ENCODE results near the gene EBF4.

EBF4 gene

GRCh38 chr20:2700913-2701620 is 8.5 kb downstream of the EBF4 start:
- H3K4me3 ChIP-seq (ENCODE audit: insufficient read depth, low read length, poor library complexity, severe bottlenecking) = no peak overlapping the region

GRCh38 chr20:2701671-2702081 is 9.1 kb downstream of the EBF4 start:
- no peak overlapping the region for H3K4me2 ChIP-seq (ENCODE audit: low read depth, low read length, poor library complexity, severe bottlenecking)
- TF ChIP-seq EZH2phosphoT487 (conservative IDR thresholded peaks at IDR 0.05; ENCODE audit: low read length) (no peak), CTCF (IDR thresholded peaks at IDR 0.05; ENCODE audit: insufficient read depth, low read length, poor library complexity, severe bottlenecking) (no peak)
- no peaks in the 10 kb centered on the region for H3K9me3 ChIP-seq (ENCODE audit: insufficient read depth, low read length)
- H3K27me3 ChIP-seq (ENCODE audit: low read length) = no peaks in the 10 kb centered on the region
- no peaks in the 10 kb centered on the region for H3K9me2 ChIP-seq (replicated peaks; ENCODE audit: insufficient read depth, low read length)
- H3F3A ChIP-seq (ENCODE audit: insufficient read depth) = no peaks in the 10 kb centered on the region
- H3K4me3 ChIP-seq (ENCODE audit: insufficient read depth, low read length, poor library complexity, severe bottlenecking) = no peak overlapping the region
- no peaks in the 10 kb centered on the region for H3K36me3 ChIP-seq (ENCODE audit: low read length)
- no peak overlapping the region for H2AFZ ChIP-seq (ENCODE audit: low read depth, low read length, severe bottlenecking)
- H3K9ac ChIP-seq (ENCODE audit: low read length) = no peak overlapping the region
- H3K27ac ChIP-seq (ENCODE audit: low read depth, low read length) = no peak overlapping the region
- H4K20me1 ChIP-seq (ENCODE audit: low read depth, low read length) = no peaks in the 10 kb centered on the region
- no peaks in the 10 kb centered on the region for H3K79me2 ChIP-seq (ENCODE audit: insufficient read depth, low read length)

More at GRCh38 chr20:2700913-2701620, 8.5 kb downstream of the EBF4 start:
- no peaks in the 10 kb centered on the region for H3K9me2 ChIP-seq (replicated peaks; ENCODE audit: insufficient read depth, low read length)
- no peaks in the 10 kb centered on the region for H3K36me3 ChIP-seq (ENCODE audit: low read length)
- H3K79me2 ChIP-seq (ENCODE audit: insufficient read depth, low read length) = no peaks in the 10 kb centered on the region
- no peak overlapping the region for H3K4me2 ChIP-seq (ENCODE audit: low read depth, low read length, poor library complexity, severe bottlenecking)
- no peaks in the 10 kb centered on the region for H3K27me3 ChIP-seq (ENCODE audit: low read length)
- H3F3A ChIP-seq (ENCODE audit: insufficient read depth) = no peaks in the 10 kb centered on the region
- no peak overlapping the region for H3K9ac ChIP-seq (ENCODE audit: low read length)
- no peak for TF ChIP-seq CTCF (IDR thresholded peaks at IDR 0.05; ENCODE audit: insufficient read depth, low read length, poor library complexity, severe bottlenecking)
- TF ChIP-seq EZH2phosphoT487 (conservative IDR thresholded peaks at IDR 0.05; ENCODE audit: low read length) = no peak
- H3K27ac ChIP-seq (ENCODE audit: low read depth, low read length) = no peak overlapping the region
- H3K9me3 ChIP-seq (ENCODE audit: insufficient read depth, low read length) = no peaks in the 10 kb centered on the region
- H4K20me1 ChIP-seq (ENCODE audit: low read depth, low read length) = no peaks in the 10 kb centered on the region
- H2AFZ ChIP-seq (ENCODE audit: low read depth, low read length, severe bottlenecking) = no peak overlapping the region

- no peaks in the 10 kb centered on the region for H3K9me3 ChIP-seq (ENCODE audit: insufficient read depth, low read length)
- no peak overlapping the region for H3K4me2 ChIP-seq (ENCODE audit: low read depth, low read length, poor library complexity, severe bottlenecking)
- no peak for TF ChIP-seq CTCF (IDR thresholded peaks at IDR 0.05; ENCODE audit: insufficient read depth, low read length, poor library complexity, severe bottlenecking)
- no peak for TF ChIP-seq EZH2phosphoT487 (conservative IDR thresholded peaks at IDR 0.05; ENCODE audit: low read length)
- H3K4me3 ChIP-seq (ENCODE audit: insufficient read depth, low read length, poor library complexity, severe bottlenecking) = no peak overlapping the region
- no peaks in the 10 kb centered on the region for H3K9me2 ChIP-seq (replicated peaks; ENCODE audit: insufficient read depth, low read length)
- no peaks in the 10 kb centered on the region for H3K79me2 ChIP-seq (ENCODE audit: insufficient read depth, low read length)
- no peaks in the 10 kb centered on the region for H4K20me1 ChIP-seq (ENCODE audit: low read depth, low read length)
- H3K9ac ChIP-seq (ENCODE audit: low read length) = no peak overlapping the region
- H3K36me3 ChIP-seq (ENCODE audit: low read length) = no peaks in the 10 kb centered on the region
- H3F3A ChIP-seq (ENCODE audit: insufficient read depth) = no peaks in the 10 kb centered on the region
- no peak overlapping the region for H2AFZ ChIP-seq (ENCODE audit: low read depth, low read length, severe bottlenecking)
- no peaks in the 10 kb centered on the region for H3K27me3 ChIP-seq (ENCODE audit: low read length)
- H3K27ac ChIP-seq (ENCODE audit: low read depth, low read length) = no peak overlapping the region
Measured at GRCh38 chr20:2703716-2704475, 11.3 kb downstream of the EBF4 start.

All from SU-DHL-6 (cell line).